Right ventricle myocardium superior (tissue), 1 donor: Measurements from ENCODE around the gene CCL7. TPM values are rescaled to one million over a fixed set of nuclear protein-coding genes. Genes with fewer than 3 reads are reported as not detected.

Experiments used
- ATAC-seq: fragments of 200-7000 bp; cut with Tn5 transposase; one replicate; pipeline ENCODE4 v1.9.1; 2020; ENCODE audit warnings: mild to moderate bottlenecking; ENCODE audit not compliant: poor library complexity
- DNase-seq: peaks from one replicate; pipeline ENCODE4 v3.0.0-alpha.2; 2020
- intact Hi-C: fragments of 100-400 bp; cut with DNase I; formaldehyde crosslinking; loops from one replicate; pipeline ENCODE4 v1.11.2; 2022
- total RNA-seq: library from RNA; stranded (reverse); fragmentation: NEBNext Ultra II Directional; extraction: Animal tissue kit (Norgen Biotek cat#: 25700); gene quantifications from one replicate; pipeline ENCODE4 v1.2.1, GENCODE V29; 2021
- donor health status: DM: no; HTN: yes; CAD: no; lungs with severe emphysema.

The CCL7 gene
- total RNA-seq, 1 donor from 2014 or later: not detected

GRCh38 chr17:34243364-34244320 is 26.4 kb upstream of the CCL7 start:
- no peak for DNase-seq
- intact Hi-C loops: no loop called here
- no peak for ATAC-seq

- no peak for ATAC-seq
- no peak for DNase-seq
- intact Hi-C loops: no loop called here
Measured at GRCh38 chr17:34245351-34245905, 24.6 kb upstream of the CCL7 start.

- ATAC-seq: no peak
- no peak for DNase-seq
- intact Hi-C loops: no loop called here
Measured at GRCh38 chr17:34246446-34246845, 23.6 kb upstream of the CCL7 start.

GRCh38 chr17:34246881-34247280 is 23.1 kb upstream of the CCL7 start:
- intact Hi-C loops: no loop called here
- DNase-seq: no peak
- ATAC-seq: no peak

GRCh38 chr17:34248511-34249024 is 21.5 kb upstream of the CCL7 start:
- no peak for ATAC-seq
- intact Hi-C loops: no loop called here
- DNase-seq: no peak

- no peak for ATAC-seq
- no peak for DNase-seq
- intact Hi-C loops: no loop called here
Measured at GRCh38 chr17:34249061-34249460, 21.0 kb upstream of the CCL7 start.

- ATAC-seq: peak; percentile 4
- intact Hi-C loops: no loop called here
- DNase-seq: no peak
Measured at GRCh38 chr17:34249478-34249877, 20.5 kb upstream of the CCL7 start.

- DNase-seq (no peak), ATAC-seq (no peak)
- intact Hi-C loops: no loop called here
Measured at GRCh38 chr17:34251186-34251585, 18.8 kb upstream of the CCL7 start.

- DNase-seq (peak; percentile 57), ATAC-seq (peak; percentile 19)
- intact Hi-C loops: no loop called here
Measured at GRCh38 chr17:34252095-34252443, 18.0 kb upstream of the CCL7 start.

GRCh38 chr17:34252444-34253138 is 17.4 kb upstream of the CCL7 start:
- DNase-seq (peak; percentile 98), ATAC-seq (peak; percentile 88)
- intact Hi-C loops: no loop called here

- ATAC-seq (no peak), DNase-seq (no peak)
- intact Hi-C loops: no loop called here
Measured at GRCh38 chr17:34253139-34253525, 16.9 kb upstream of the CCL7 start.

- ATAC-seq (peak; percentile 52), DNase-seq (no peak)
- intact Hi-C loops: no loop called here
Measured at GRCh38 chr17:34254146-34254545, 15.9 kb upstream of the CCL7 start.

- ATAC-seq: peak; percentile 66
- peak; percentile 77 for DNase-seq
- intact Hi-C loops: no loop called here
Measured at GRCh38 chr17:34254651-34255380, 15.2 kb upstream of the CCL7 start, which contains the start of gene CCL2. Gene CCL2, plus strand, starts transcription at chr17:34255285. Its CDS starts 65 bp downstream, at chr17:34255350.

- no peak for DNase-seq
- intact Hi-C loops: no loop called here
- ATAC-seq: no peak
Measured at GRCh38 chr17:34255381-34255732, 14.7 kb upstream of the CCL7 start.

GRCh38 chr17:34255841-34256240 is 14.2 kb upstream of the CCL7 start:
- no peak for ATAC-seq
- DNase-seq: no peak
- intact Hi-C loops: no loop called here

GRCh38 chr17:34257299-34257985 is 12.6 kb upstream of the CCL7 start:
- ATAC-seq (no peak), DNase-seq (no peak)
- intact Hi-C loops: no loop called here

GRCh38 chr17:34257986-34258326 is 12.1 kb upstream of the CCL7 start:
- DNase-seq (no peak), ATAC-seq (no peak)
- intact Hi-C loops: no loop called here

- intact Hi-C loops: no loop called here
- no peak for ATAC-seq
- DNase-seq: no peak
Measured at GRCh38 chr17:34259146-34259545, 10.9 kb upstream of the CCL7 start.

GRCh38 chr17:34260861-34261260 is 9.2 kb upstream of the CCL7 start:
- DNase-seq: no peak
- intact Hi-C loops: no loop called here
- no peak for ATAC-seq
